Activated CD4-positive, alpha-beta T cell treated with anti-CD3 and anti-CD28 coated beads for 36 hours (primary cell): ENCODE results near the gene PLPP6. TPM values are rescaled to one million over a fixed set of nuclear protein-coding genes. Genes with fewer than 3 reads are reported as not detected.

Source experiments
- ATAC-seq: fragments of 200-7000 bp; cut with Tn5 transposase; one replicate; pipeline ENCODE4 v1.10.0; 2021; ENCODE audit warnings: mild to moderate bottlenecking, moderate library complexity
- CTCF ChIA-PET: fragments of 350-600 bp; sonication (Branson Sonifier 250); formaldehyde crosslinking; loops from one replicate; lab custom pipeline; 2021; ENCODE audit warnings: antibody characterized with exemption; lab: Charles Lee
- POLR2A ChIA-PET: fragments of 350-600 bp; sonication (Branson Sonifier 250); formaldehyde crosslinking; loops from one replicate; lab custom pipeline; 2021; ENCODE audit warnings: antibody characterized with exemption, inconsistent platforms; lab: Charles Lee
- DNase-seq: peaks from one replicate; pipeline ENCODE4 v3.0.0-alpha.2; 2020
- H3K27ac Mint-ChIP-seq: one replicate; pipeline ENCODE4 v1.8.0; 2021; ENCODE audit warnings: mixed read lengths
- H3K27me3 Mint-ChIP-seq: one replicate; pipeline ENCODE4 v1.8.0; 2021; ENCODE audit warnings: mixed read lengths
- H3K36me3 Mint-ChIP-seq: one replicate; pipeline ENCODE4 v1.8.0; 2021; ENCODE audit warnings: low read depth, mixed read lengths
- H3K4me1 Mint-ChIP-seq: one replicate; pipeline ENCODE4 v1.8.0; 2021; ENCODE audit warnings: mixed read lengths
- H3K4me3 Mint-ChIP-seq: one replicate; pipeline ENCODE4 v1.8.0; 2021; ENCODE audit warnings: mild to moderate bottlenecking, moderate library complexity, mixed read lengths
- H3K9me3 Mint-ChIP-seq: one replicate; pipeline ENCODE4 v1.8.0; 2021; ENCODE audit warnings: low read depth, mixed read lengths
- intact Hi-C, 2 experiments: fragments of 100-400 bp; cut with DNase I in 1 of 2; cut with micrococcal nuclease in 1 of 2; formaldehyde crosslinking; loops; one replicate each; pipeline versions ENCODE4 v1.14.2 to v1.15.1; 2022 to 2024; cut with DNase I, micrococcal nuclease
- total RNA-seq, 2 experiments: library from RNA; stranded (reverse); gene quantifications; one replicate each; pipeline ENCODE4 v1.2.3, GENCODE V29; 2021

PLPP6 gene
- total RNA-seq, 2 experiments from 2014 or later = 4.3 to 5.0 TPM

DNA sequence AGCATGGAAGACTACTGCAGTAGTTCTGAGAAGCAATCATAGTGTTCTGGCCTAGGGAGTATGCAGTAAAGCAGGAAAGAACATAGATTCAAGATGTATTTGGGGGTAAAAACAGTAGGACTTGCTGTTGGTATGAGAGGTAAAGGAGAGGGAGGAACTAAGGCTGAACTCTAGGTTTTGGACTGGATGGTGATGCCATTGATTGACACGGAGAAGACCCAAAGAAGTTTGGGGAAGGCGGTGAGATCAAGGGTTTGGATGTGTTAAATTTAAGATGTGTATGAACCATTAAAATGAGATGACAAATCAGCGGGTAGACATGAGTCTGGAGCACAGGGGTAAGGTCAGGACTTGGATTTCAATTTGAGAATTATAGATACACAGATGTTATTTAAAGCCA, 15.3 kb downstream of the PLPP6 start:
- no peaks in the 10 kb centered on the region for H3K4me1 Mint-ChIP-seq
- no peak overlapping the region for H3K4me3 Mint-ChIP-seq
- ChIA-PET CTCF (interaction anchor here (0.9 to 1.0 kb wide), 2 partner anchors 12 to 73 kb away, joined by 3 to 6 read pairs; partner anchors contain the start of gene SPATA6L), POLR2A (no interaction called here)
- ATAC-seq = no peak
- H3K9me3 Mint-ChIP-seq = no peaks in the 10 kb centered on the region
- H3K27me3 Mint-ChIP-seq = no peaks in the 10 kb centered on the region
- intact Hi-C loops = loop anchor here (5.0 to 10.0 kb wide), 6 partner anchors 155 to 1737 kb away; partner anchors contain the start of genes RFX3 (in 2 of the 2), CD274 (in 1 of the 2), RIC1 (in 1 of the 2) and UHRF2 (in 1 of the 2)
- H3K36me3 Mint-ChIP-seq = no peaks in the 10 kb centered on the region
- no peak overlapping the region for H3K27ac Mint-ChIP-seq
- DNase-seq = no peak

GRCh38 chr9:4678679-4679267, 16.7 kb downstream of the PLPP6 start:
- Mint-ChIP-seq H3K27me3 (no peaks in the 10 kb centered on the region), H3K27ac (no peak overlapping the region), H3K4me3 (no peak overlapping the region), H3K9me3 (no peaks in the 10 kb centered on the region), H3K36me3 (peaks cover 6% of the 10 kb centered on the region), H3K4me1 (peaks cover 7% of the 10 kb centered on the region)
- intact Hi-C loops = loop anchor here (1.0 to 10.0 kb wide), 16 partner anchors 11 to 1736 kb away; partner anchors contain the start of genes CD274 (in 2 of the 2), PLPP6 (in 2 of the 2), RCL1 (in 2 of the 2) and RFX3 (in 2 of the 2)
- ChIA-PET CTCF (interaction anchor here (1.0 to 1.4 kb wide), 4 partner anchors 13 to 74 kb away, joined by 3 to 6 read pairs (median 3); partner anchors contain the start of genes AK3 and SPATA6L), POLR2A (interaction anchor here (1.0 kb wide), 2 partner anchors 62 to 115 kb away, joined by 3 read pairs; partner anchors contain the start of gene AK3)
- ATAC-seq (peak; percentile 20), DNase-seq (no peak)

GRCh38 chr9:4679268-4680172, 17.4 kb downstream of the PLPP6 start, which contains the start of gene CDC37L1:
Gene CDC37L1 (plus strand): TSS chr9:4679569. CDS start chr9:4679768, 199 bp downstream.
- ATAC-seq = peak; percentile 95
- DNase-seq = peak; percentile 99
- H3K27ac Mint-ChIP-seq = no peak within 1 kb of the TSS
- H3K9me3 Mint-ChIP-seq = no peaks in the 10 kb centered on the region
- ChIA-PET CTCF (interaction anchor here (0.6 to 1.4 kb wide), 5 partner anchors 23 to 364 kb away, joined by 3 read pairs; partner anchors contain the start of gene AK3), POLR2A (interaction anchor here (1.0 kb wide), 2 partner anchors 62 to 114 kb away, joined by 3 read pairs; partner anchors contain the start of gene AK3)
- no peaks in the 10 kb centered on the region for H3K27me3 Mint-ChIP-seq
- peaks cover 9% of the 10 kb centered on the region for H3K36me3 Mint-ChIP-seq
- peaks cover 11% of the 10 kb centered on the region for H3K4me1 Mint-ChIP-seq
- H3K4me3 Mint-ChIP-seq = no peak within 1 kb of the TSS
- intact Hi-C loops = loop anchor here (1.0 to 10.0 kb wide), 17 partner anchors 10 to 1735 kb away; partner anchors contain the start of genes CD274 (in 2 of the 2), PLPP6 (in 2 of the 2), RCL1 (in 2 of the 2) and RFX3 (in 2 of the 2)

GRCh38 chr9:4680173-4680525, 18.1 kb downstream of the PLPP6 start:
- peaks cover 14% of the 10 kb centered on the region for H3K36me3 Mint-ChIP-seq
- no peaks in the 10 kb centered on the region for H3K27me3 Mint-ChIP-seq
- H3K4me3 Mint-ChIP-seq = no peak overlapping the region
- intact Hi-C loops = loop anchor here in 1 of 2 experiments (5.0 kb wide), 1 partner anchor 757 kb away; the partner anchor contains the start of gene PLGRKT
- no peaks in the 10 kb centered on the region for H3K9me3 Mint-ChIP-seq
- DNase-seq (no peak), ATAC-seq (no peak)
- CTCF ChIA-PET = interaction anchor here (1.1 to 1.4 kb wide), 3 partner anchors 16 to 76 kb away, joined by 3 read pairs; no protein-coding TSS in a partner anchor
- POLR2A ChIA-PET = interaction anchor here (0.6 kb wide), 1 partner anchor 19 kb away, joined by 7 read pairs; no protein-coding TSS in a partner anchor
- no peak overlapping the region for H3K27ac Mint-ChIP-seq
- H3K4me1 Mint-ChIP-seq = peaks cover 16% of the 10 kb centered on the region

GRCh38 chr9:4680750-4681149, 18.7 kb downstream of the PLPP6 start:
- DNase-seq (no peak), ATAC-seq (no peak)
- POLR2A ChIA-PET = interaction anchor here (0.6 to 0.8 kb wide), 2 partner anchors 20 to 60 kb away, joined by 3 to 7 read pairs; no protein-coding TSS in a partner anchor
- CTCF ChIA-PET = interaction anchor here (1.0 to 1.4 kb wide), 4 partner anchors 15 to 61 kb away, joined by 3 to 5 read pairs (median 4); partner anchors contain the start of gene AK3
- Mint-ChIP-seq H3K27ac (no peak overlapping the region), H3K36me3 (peaks cover 17% of the 10 kb centered on the region), H3K27me3 (no peaks in the 10 kb centered on the region), H3K4me1 (peaks cover 20% of the 10 kb centered on the region), H3K4me3 (no peak overlapping the region), H3K9me3 (no peaks in the 10 kb centered on the region)
- intact Hi-C loops = loop anchor here in 1 of 2 experiments (5.0 kb wide), 1 partner anchor 757 kb away; the partner anchor contains the start of gene PLGRKT

- no peak for ATAC-seq
- Mint-ChIP-seq H3K4me1 (peaks cover 39% of the 10 kb centered on the region), H3K27me3 (no peaks in the 10 kb centered on the region), H3K36me3 (peaks cover 24% of the 10 kb centered on the region), H3K27ac (no peak overlapping the region), H3K4me3 (no peak overlapping the region), H3K9me3 (no peaks in the 10 kb centered on the region)
- intact Hi-C loops = loop anchor here in 1 of 2 experiments (5.0 kb wide), 1 partner anchor 752 kb away; the partner anchor contains the start of gene PLGRKT
- ChIA-PET CTCF (interaction anchor here (1.4 kb wide), 1 partner anchor 44 kb away, joined by 3 read pairs; no protein-coding TSS in a partner anchor), POLR2A (no interaction called here)
- no peak for DNase-seq
Measured at GRCh38 chr9:4684820-4685219, 22.7 kb downstream of the PLPP6 start.

DNA sequence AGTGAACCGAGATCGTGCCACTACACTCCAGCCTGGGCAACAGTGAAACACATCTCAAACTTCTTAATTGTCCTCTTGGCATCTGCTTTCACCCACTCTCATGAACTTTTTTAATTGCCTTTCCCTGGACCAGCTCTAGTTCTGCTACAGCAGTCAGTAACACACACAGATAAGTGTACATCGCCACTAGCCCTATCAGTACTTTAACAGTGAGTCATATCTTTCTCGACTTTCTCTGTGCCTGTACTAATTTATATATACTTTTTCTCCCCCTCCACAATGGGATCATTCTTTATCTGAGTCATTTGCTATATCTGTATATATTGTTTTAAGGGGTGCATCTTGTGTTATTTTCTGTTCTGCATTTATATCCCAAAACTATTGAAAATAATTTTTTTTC, 24.0 kb downstream of the PLPP6 start:
- peaks cover 52% of the 10 kb centered on the region for H3K4me1 Mint-ChIP-seq
- peaks cover 34% of the 10 kb centered on the region for H3K36me3 Mint-ChIP-seq
- ATAC-seq (peak; percentile 33), DNase-seq (no peak)
- no peaks in the 10 kb centered on the region for H3K27me3 Mint-ChIP-seq
- H3K9me3 Mint-ChIP-seq = no peaks in the 10 kb centered on the region
- CTCF ChIA-PET = interaction anchor here (0.5 kb wide), 1 partner anchor 41 kb away, joined by 3 read pairs; no protein-coding TSS in a partner anchor
- H3K4me3 Mint-ChIP-seq = no peak overlapping the region
- no peak overlapping the region for H3K27ac Mint-ChIP-seq
- intact Hi-C loops = no loop called here
- POLR2A ChIA-PET = no interaction called here

- peaks cover 38% of the 10 kb centered on the region for H3K36me3 Mint-ChIP-seq
- H3K4me3 Mint-ChIP-seq = no peak overlapping the region
- H3K4me1 Mint-ChIP-seq = peaks cover 56% of the 10 kb centered on the region
- POLR2A ChIA-PET = no interaction called here
- H3K27me3 Mint-ChIP-seq = no peaks in the 10 kb centered on the region
- H3K27ac Mint-ChIP-seq = no peak overlapping the region
- intact Hi-C loops = no loop called here
- no peak for ATAC-seq
- DNase-seq = no peak
- no peaks in the 10 kb centered on the region for H3K9me3 Mint-ChIP-seq
- CTCF ChIA-PET = no interaction called here
Measured at GRCh38 chr9:4686584-4686983, 24.5 kb downstream of the PLPP6 start.

- intact Hi-C loops = loop anchor here (1.0 kb wide), 1 partner anchor 10 kb away; the partner anchor contains the start of gene CDC37L1 (in 2 of the 2)
- no peak for DNase-seq
- Mint-ChIP-seq H3K27ac (no peak overlapping the region), H3K27me3 (no peaks in the 10 kb centered on the region), H3K9me3 (no peaks in the 10 kb centered on the region), H3K4me3 (no peak overlapping the region), H3K4me1 (peaks cover 55% of the 10 kb centered on the region), H3K36me3 (peaks cover 35% of the 10 kb centered on the region)
- CTCF ChIA-PET = interaction anchor here (0.8 kb wide), 1 partner anchor 74 kb away, joined by 3 read pairs; no protein-coding TSS in a partner anchor
- no peak for ATAC-seq
- POLR2A ChIA-PET = interaction anchor here (0.6 kb wide), 1 partner anchor 176 kb away, joined by 4 read pairs; no protein-coding TSS in a partner anchor
Measured at GRCh38 chr9:4689021-4689420, 26.9 kb downstream of the PLPP6 start.

- H3K4me1 Mint-ChIP-seq = peaks cover 50% of the 10 kb centered on the region
- peak overlapping the region; percentile 67 for H3K27ac Mint-ChIP-seq
- H3K4me3 Mint-ChIP-seq = no peak overlapping the region
- no peaks in the 10 kb centered on the region for H3K9me3 Mint-ChIP-seq
- ChIA-PET POLR2A (interaction anchor here (0.7 kb wide), 1 partner anchor 21 kb away, joined by 4 read pairs; no protein-coding TSS in a partner anchor), CTCF (interaction anchor here (0.9 kb wide), 1 partner anchor 24 kb away, joined by 3 read pairs; the partner anchor contains the start of gene SPATA6L)
- H3K27me3 Mint-ChIP-seq = no peaks in the 10 kb centered on the region
- H3K36me3 Mint-ChIP-seq = peaks cover 35% of the 10 kb centered on the region
- ATAC-seq (peak; percentile 83), DNase-seq (peak; percentile 43)
- intact Hi-C loops = loop anchor here (1.0 to 5.0 kb wide), 2 partner anchors 10 to 253 kb away; partner anchors contain the start of gene CDC37L1 (in 2 of the 2)
Measured at GRCh38 chr9:4689687-4690104, 27.6 kb downstream of the PLPP6 start.
